H9 (cell line): Measurements from ENCODE around the gene BACE2. TPM values are rescaled to one million over a fixed set of nuclear protein-coding genes. Genes with fewer than 3 reads are reported as not detected.

Source experiments
- DNase-seq: peaks from one replicate; pipeline ENCODE4 v3.0.0-alpha.2; 2017
- H2AFZ ChIP-seq: one replicate; pipeline ENCODE4 v1.6.1; 2013; ENCODE audit warnings: mild to moderate bottlenecking, low read length, control low read depth, moderate library complexity
- H2AK5ac ChIP-seq: 2 replicates; pipeline ENCODE4 v1.6.1; 2013; ENCODE audit warnings: low read length, control low read depth, mixed read lengths; ENCODE audit not compliant: insufficient read length
- H2BK120ac ChIP-seq: one replicate; pipeline ENCODE4 v1.6.1; 2013; ENCODE audit warnings: low read depth, mild to moderate bottlenecking, low read length, control low read depth, inconsistent platforms; ENCODE audit not compliant: poor library complexity, severe bottlenecking
- H2BK12ac ChIP-seq: 2 replicates; pipeline ENCODE4 v1.6.1; 2013; ENCODE audit warnings: low read length, control low read depth, mixed read lengths, low read depth; ENCODE audit not compliant: insufficient read length
- H2BK15ac ChIP-seq: 2 replicates; pipeline ENCODE4 v1.6.1; 2013; ENCODE audit warnings: low read depth, low read length, control low read depth
- H2BK20ac ChIP-seq: one replicate; pipeline ENCODE4 v1.6.1; 2013; ENCODE audit warnings: low read depth, mild to moderate bottlenecking, low read length, control low read depth, inconsistent platforms; ENCODE audit not compliant: poor library complexity, severe bottlenecking
- H2BK5ac ChIP-seq: 2 replicates; pipeline ENCODE4 v1.6.1; 2013; ENCODE audit warnings: low read length, control low read depth, mixed read lengths; ENCODE audit not compliant: insufficient read length
- H3K14ac ChIP-seq: 2 replicates; pipeline ENCODE4 v1.6.1; 2013; ENCODE audit warnings: low read length, control low read depth; ENCODE audit not compliant: insufficient read depth
- H3K18ac ChIP-seq: 2 replicates; pipeline ENCODE4 v1.6.1; 2013; ENCODE audit warnings: low read depth, mild to moderate bottlenecking, mixed read lengths, low read length, control low read depth; ENCODE audit not compliant: insufficient read length
- H3K23ac ChIP-seq: 2 replicates; pipeline ENCODE4 v1.6.1; 2013; ENCODE audit warnings: low read length, control low read depth, mixed read lengths, low read depth; ENCODE audit not compliant: insufficient read length
- H3K23me2 ChIP-seq: 2 replicates; pipeline ENCODE4 v1.6.1; 2013; ENCODE audit warnings: low read depth, mild to moderate bottlenecking, mixed read lengths, low read length, control low read depth; ENCODE audit not compliant: insufficient read length, poor library complexity, severe bottlenecking
- H3K27ac ChIP-seq: 2 replicates; pipeline ENCODE4 v1.5.1; 2013; ENCODE audit warnings: low read length, control low read depth, mixed read lengths, low read depth; ENCODE audit not compliant: insufficient read length
- H3K27me3 ChIP-seq: 2 replicates; pipeline ENCODE4 v1.6.1; 2013; ENCODE audit warnings: low read length, control low read depth, inconsistent platforms; ENCODE audit not compliant: insufficient read depth
- H3K4ac ChIP-seq: 2 replicates; pipeline ENCODE4 v1.6.1; 2013; ENCODE audit warnings: low read depth, mild to moderate bottlenecking, control low read depth, inconsistent platforms, low read length, moderate library complexity
- H3K4me1 ChIP-seq: 2 replicates; pipeline ENCODE4 v1.6.1; 2013; ENCODE audit warnings: low read length, control low read depth, inconsistent platforms; ENCODE audit not compliant: insufficient read depth
- H3K4me2 ChIP-seq: 2 replicates; pipeline ENCODE4 v1.6.1; 2013; ENCODE audit warnings: low read length, control low read depth, mixed read lengths; ENCODE audit not compliant: insufficient read length, insufficient read depth
- H3K56ac ChIP-seq: 2 replicates; pipeline ENCODE4 v1.6.1; 2013; ENCODE audit warnings: low read depth, mild to moderate bottlenecking, mixed read lengths, low read length, control low read depth; ENCODE audit not compliant: insufficient read length
- H3K79me1 ChIP-seq: 2 replicates; pipeline ENCODE4 v1.6.1; 2013; ENCODE audit warnings: low read depth, mild to moderate bottlenecking, moderate library complexity, low read length, control low read depth, inconsistent platforms; ENCODE audit not compliant: insufficient read depth, poor library complexity, severe bottlenecking
- H3K79me2 ChIP-seq: 2 replicates; pipeline ENCODE4 v1.6.1; 2013; ENCODE audit warnings: low read length, control low read depth, inconsistent platforms; ENCODE audit not compliant: insufficient read depth
- H3K9ac ChIP-seq: 2 replicates; pipeline ENCODE4 v1.6.1; 2013; ENCODE audit warnings: low read length, control low read depth, mixed read lengths; ENCODE audit not compliant: insufficient read length; ENCODE audit errors: extremely low read depth
- H3K9me3 ChIP-seq: one replicate; pipeline ENCODE4 v1.6.1; 2013; ENCODE audit warnings: low read depth, low read length, inconsistent platforms; ENCODE audit not compliant: control insufficient read depth
- H3T11ph ChIP-seq: one replicate; pipeline ENCODE4 v1.6.1; 2013; ENCODE audit warnings: mild to moderate bottlenecking, low read length, control low read depth, inconsistent platforms
- H4K20me1 ChIP-seq: one replicate; pipeline ENCODE4 v1.6.1; 2013; ENCODE audit not compliant: control insufficient read depth, insufficient read length, insufficient read depth
- H4K5ac ChIP-seq: 2 replicates; pipeline ENCODE4 v1.6.1; 2013; ENCODE audit warnings: low read depth, mild to moderate bottlenecking, mixed read lengths, low read length, control low read depth; ENCODE audit not compliant: insufficient read length
- H4K8ac ChIP-seq: replicated peaks from 2 replicates; pipeline ENCODE4 v1.6.1; 2013; ENCODE audit warnings: low read length, control low read depth, mixed read lengths, low read depth; ENCODE audit not compliant: insufficient read length
- H4K91ac ChIP-seq: 2 replicates; pipeline ENCODE4 v1.6.1; 2013; ENCODE audit warnings: low read depth, mild to moderate bottlenecking, moderate library complexity, mixed read lengths, low read length, control low read depth; ENCODE audit not compliant: insufficient read length
- H3K27ac Mint-ChIP-seq, 3 experiments: 2 replicates in 2 of 3; 3 replicates in 1 of 3; pipeline ENCODE4 v1.8.0; 2020 to 2021; ENCODE audit warnings: mixed read lengths in 3 of 3, mild to moderate bottlenecking in 1 of 3, moderate library complexity in 1 of 3
- H3K27me3 Mint-ChIP-seq: 2 replicates; pipeline ENCODE4 v1.8.0; 2021; ENCODE audit warnings: low read depth, mild to moderate bottlenecking, moderate library complexity, mixed read lengths
- H3K36me3 Mint-ChIP-seq, 3 experiments: 2 replicates in 2 of 3; 3 replicates in 1 of 3; pipeline ENCODE4 v1.8.0; 2020 to 2021; ENCODE audit warnings: low read depth in 3 of 3, mixed read lengths in 3 of 3; ENCODE audit not compliant: insufficient read depth in 1 of 3
- H3K4me1 Mint-ChIP-seq, 2 experiments: 2 replicates each; pipeline ENCODE4 v1.8.0; 2020; ENCODE audit warnings: mixed read lengths in 2 of 2
- H3K4me3 Mint-ChIP-seq, 2 experiments: 2 replicates in 1 of 2; 3 replicates in 1 of 2; pipeline ENCODE4 v1.8.0; 2020 to 2021; ENCODE audit warnings: mild to moderate bottlenecking in 2 of 2, mixed read lengths in 2 of 2, moderate library complexity in 1 of 2
- H3K9me3 Mint-ChIP-seq, 2 experiments: 2 replicates in 1 of 2; 3 replicates in 1 of 2; pipeline ENCODE4 v1.8.0; 2020; ENCODE audit warnings: mild to moderate bottlenecking in 2 of 2, mixed read lengths in 2 of 2, moderate library complexity in 1 of 2
- CTCF ChIP-seq: fragments of 200-600 bp; sonication (generic); conservative IDR thresholded peaks from 3 replicates; pipeline ENCODE4 v1.8.0; 2021; ENCODE audit warnings: antibody characterized with exemption, mild to moderate bottlenecking
- WGBS: extraction: QIAGEN DNeasy Blood & Tissue Kit; methylation state at CpG from one replicate; pipeline ENCODE4 v1.1.7; 2013; ENCODE audit warnings: missing lambda C conversion rate, low lambda C conversion rate, mixed read lengths; ENCODE audit not compliant: insufficient read length; ENCODE audit errors: extremely low coverage; 5-methylcytosine and 5-hydroxymethylcytosine counted together
- total RNA-seq: library from RNA; stranded (reverse); gene quantifications from 2 replicates; pipeline ENCODE4 v1.2.1, GENCODE V29; 2021

BACE2 gene
- total RNA-seq, 1 experiment from 2014 or later: 8.0 TPM

- H3K79me1 ChIP-seq: no peaks in the 10 kb centered on the region
- H3K4me3 Mint-ChIP-seq: no peak overlapping the region
- DNase-seq: no peak
- H3K23ac ChIP-seq: no peak overlapping the region
- no peak overlapping the region for H3K27ac Mint-ChIP-seq
- no peak overlapping the region for H2BK15ac ChIP-seq
- no peaks in the 10 kb centered on the region; a peak in 2 of 7 replicates for H3K36me3 Mint-ChIP-seq
- H3K23me2 ChIP-seq: no peaks in the 10 kb centered on the region
- H2AFZ ChIP-seq: no peak overlapping the region
- no peak overlapping the region for H3K4me2 ChIP-seq
- no peak overlapping the region for H3K18ac ChIP-seq
- H3K27me3 ChIP-seq: peaks cover 3% of the 10 kb centered on the region; the same call in 1 of the 2 replicates
- no peak overlapping the region for H4K91ac ChIP-seq
- H2BK120ac ChIP-seq: no peak overlapping the region
- H3K9ac ChIP-seq: no peak overlapping the region
- H3K56ac ChIP-seq: no peak overlapping the region
- H3K4me1 ChIP-seq: no peaks in the 10 kb centered on the region
- H3K14ac ChIP-seq: no peak overlapping the region
- H4K8ac ChIP-seq: no peak overlapping the region
- no peak overlapping the region for H4K5ac ChIP-seq
- H3K9me3 ChIP-seq: no peaks in the 10 kb centered on the region
- no peak overlapping the region for H2AK5ac ChIP-seq
- H3K4ac ChIP-seq: no peak overlapping the region
- H3K79me2 ChIP-seq: no peaks in the 10 kb centered on the region
- H4K20me1 ChIP-seq: no peaks in the 10 kb centered on the region
- WGBS: no CpG with 5 or more reads among the region's 8 CpGs
- H3T11ph ChIP-seq: no peak overlapping the region
- no peaks in the 10 kb centered on the region; the same call in 1 of the 2 replicates for H3K27me3 Mint-ChIP-seq
- H2BK5ac ChIP-seq: no peak overlapping the region
- no peak overlapping the region for H2BK20ac ChIP-seq
- TF ChIP-seq CTCF: no peak
- peaks cover 5 to 17% of the 10 kb centered on the region in 2 experiments for H3K4me1 Mint-ChIP-seq
- no peak overlapping the region for H3K27ac ChIP-seq
- H3K9me3 Mint-ChIP-seq: no peaks in the 10 kb centered on the region; a peak in 2 of 5 replicates
- H2BK12ac ChIP-seq: no peak overlapping the region
These were observed 52.3 kb downstream of the BACE2 start for GRCh38 chr21:41220208-41220733.
